A549 (cell line): ENCODE results near the gene FMNL2.

Experiments used
- CBX2 ChIP-seq: fragments of 200-600 bp; sonication (generic); IDR thresholded peaks from 2 replicates; pipeline ENCODE4 v1.6.1; 2016; ENCODE audit warnings: low read depth, mild to moderate bottlenecking, borderline replicate concordance
- EP300 ChIP-seq, 2 experiments: fragments of >200 bp; sonication (Bioruptor Twin); formaldehyde crosslinking; IDR thresholded peaks; 2 replicates in 1 of 2; 3 replicates in 1 of 2; pipeline ENCODE4 v1.6.1; 2016 to 2017
- JUN ChIP-seq, 2 experiments: fragments of >200 bp; sonication (Bioruptor Twin); formaldehyde crosslinking; IDR thresholded peaks; 2 replicates in 1 of 2; 3 replicates in 1 of 2; pipeline ENCODE4 v1.6.1; 2016 to 2017
- MAFK ChIP-seq: fragments of 450-650 bp; IDR thresholded peaks from 2 replicates; pipeline ENCODE4 v1.6.1; 2014; ENCODE audit not compliant: partially characterized antibody
- MYC ChIP-seq: IDR thresholded peaks from 2 replicates; pipeline ENCODE4 v1.6.1; 2012; ENCODE audit warnings: mild to moderate bottlenecking, inconsistent platforms, low read length, improper control_type of control experiment, borderline replicate concordance
- NR3C1 ChIP-seq: fragments of >200 bp; sonication (Bioruptor Twin); formaldehyde crosslinking; IDR thresholded peaks from 3 replicates; pipeline ENCODE4 v1.6.1; 2017
- RAD21 ChIP-seq, 2 experiments: fragments of >200 bp in 1 of 2; sonication (Bioruptor Twin) in 1 of 2; formaldehyde crosslinking in 1 of 2; IDR thresholded peaks in 1 of 2; conservative IDR thresholded peaks in 1 of 2; 2 replicates in 1 of 2; 3 replicates in 1 of 2; pipeline ENCODE4 v1.6.1; 2012 to 2018; ENCODE audit warnings: inconsistent platforms in 1 of 2
- RCOR1 ChIP-seq: fragments of 150-350 bp; IDR thresholded peaks from 2 replicates; pipeline ENCODE4 v1.6.1; 2014; ENCODE audit warnings: antibody characterized with exemption, low read length, low read depth
- RNF2 ChIP-seq: fragments of 200-600 bp; sonication (generic); IDR thresholded peaks from 2 replicates; pipeline ENCODE4 v1.6.1; 2016; ENCODE audit warnings: low read depth, mild to moderate bottlenecking, antibody characterized with exemption, moderate library complexity, borderline replicate concordance
- SMC3 ChIP-seq: fragments of >200 bp; sonication (Bioruptor Twin); formaldehyde crosslinking; IDR thresholded peaks from 3 replicates; pipeline ENCODE4 v1.6.1; 2018; ENCODE audit warnings: inconsistent platforms
- ZC3H11A ChIP-seq: fragments of 450-650 bp; IDR thresholded peaks from 2 replicates; pipeline ENCODE4 v1.6.1; 2014; ENCODE audit warnings: antibody characterized with exemption, mild to moderate bottlenecking
- TF ChIP-seq, protein P1 (sequence below): fragments of 200-600 bp; sonication (generic); IDR thresholded peaks from 2 replicates; pipeline ENCODE4 v1.6.1; 2016; ENCODE audit warnings: antibody characterized with exemption, mild to moderate bottlenecking, moderate library complexity
- TF ChIP-seq, protein P2 (sequence below): fragments of >200 bp; sonication (Bioruptor Twin); formaldehyde crosslinking; IDR thresholded peaks from 3 replicates; pipeline ENCODE4 v1.5.1; 2016

DNA sequence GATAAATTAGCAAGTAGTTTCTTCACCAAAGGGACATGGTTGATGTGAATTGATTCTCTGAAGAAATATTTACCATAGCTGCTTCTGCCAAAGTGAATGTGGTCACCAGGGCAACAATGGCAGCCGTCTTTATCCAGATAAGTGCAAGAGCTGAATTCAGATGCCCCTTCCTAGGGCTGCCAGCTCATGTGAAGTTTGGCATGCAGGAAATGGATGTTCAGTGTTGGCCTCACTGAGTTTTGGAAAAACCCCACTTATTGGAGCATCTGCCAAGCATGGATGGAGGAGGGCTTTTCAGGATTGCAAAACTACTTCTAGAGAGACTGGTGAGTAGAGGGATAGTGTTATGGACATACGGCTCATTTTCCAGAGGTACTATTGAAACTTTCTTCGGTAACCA is 80.8 kb downstream of the FMNL2 start:
- no peak for TF ChIP-seq RAD21 (conservative IDR thresholded peaks at IDR 0.05 in 1 of 2, IDR thresholded peaks at IDR 0.05 in 1 of 2)
- TF ChIP-seq, protein P1, sequence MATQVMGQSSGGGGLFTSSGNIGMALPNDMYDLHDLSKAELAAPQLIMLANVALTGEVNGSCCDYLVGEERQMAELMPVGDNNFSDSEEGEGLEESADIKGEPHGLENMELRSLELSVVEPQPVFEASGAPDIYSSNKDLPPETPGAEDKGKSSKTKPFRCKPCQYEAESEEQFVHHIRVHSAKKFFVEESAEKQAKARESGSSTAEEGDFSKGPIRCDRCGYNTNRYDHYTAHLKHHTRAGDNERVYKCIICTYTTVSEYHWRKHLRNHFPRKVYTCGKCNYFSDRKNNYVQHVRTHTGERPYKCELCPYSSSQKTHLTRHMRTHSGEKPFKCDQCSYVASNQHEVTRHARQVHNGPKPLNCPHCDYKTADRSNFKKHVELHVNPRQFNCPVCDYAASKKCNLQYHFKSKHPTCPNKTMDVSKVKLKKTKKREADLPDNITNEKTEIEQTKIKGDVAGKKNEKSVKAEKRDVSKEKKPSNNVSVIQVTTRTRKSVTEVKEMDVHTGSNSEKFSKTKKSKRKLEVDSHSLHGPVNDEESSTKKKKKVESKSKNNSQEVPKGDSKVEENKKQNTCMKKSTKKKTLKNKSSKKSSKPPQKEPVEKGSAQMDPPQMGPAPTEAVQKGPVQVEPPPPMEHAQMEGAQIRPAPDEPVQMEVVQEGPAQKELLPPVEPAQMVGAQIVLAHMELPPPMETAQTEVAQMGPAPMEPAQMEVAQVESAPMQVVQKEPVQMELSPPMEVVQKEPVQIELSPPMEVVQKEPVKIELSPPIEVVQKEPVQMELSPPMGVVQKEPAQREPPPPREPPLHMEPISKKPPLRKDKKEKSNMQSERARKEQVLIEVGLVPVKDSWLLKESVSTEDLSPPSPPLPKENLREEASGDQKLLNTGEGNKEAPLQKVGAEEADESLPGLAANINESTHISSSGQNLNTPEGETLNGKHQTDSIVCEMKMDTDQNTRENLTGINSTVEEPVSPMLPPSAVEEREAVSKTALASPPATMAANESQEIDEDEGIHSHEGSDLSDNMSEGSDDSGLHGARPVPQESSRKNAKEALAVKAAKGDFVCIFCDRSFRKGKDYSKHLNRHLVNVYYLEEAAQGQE, result no peak
- no peak for TF ChIP-seq JUN (IDR thresholded peaks at IDR 0.05)
- no peak for TF ChIP-seq CBX2
- TF ChIP-seq MYC, result no peak
- TF ChIP-seq, protein P2, sequence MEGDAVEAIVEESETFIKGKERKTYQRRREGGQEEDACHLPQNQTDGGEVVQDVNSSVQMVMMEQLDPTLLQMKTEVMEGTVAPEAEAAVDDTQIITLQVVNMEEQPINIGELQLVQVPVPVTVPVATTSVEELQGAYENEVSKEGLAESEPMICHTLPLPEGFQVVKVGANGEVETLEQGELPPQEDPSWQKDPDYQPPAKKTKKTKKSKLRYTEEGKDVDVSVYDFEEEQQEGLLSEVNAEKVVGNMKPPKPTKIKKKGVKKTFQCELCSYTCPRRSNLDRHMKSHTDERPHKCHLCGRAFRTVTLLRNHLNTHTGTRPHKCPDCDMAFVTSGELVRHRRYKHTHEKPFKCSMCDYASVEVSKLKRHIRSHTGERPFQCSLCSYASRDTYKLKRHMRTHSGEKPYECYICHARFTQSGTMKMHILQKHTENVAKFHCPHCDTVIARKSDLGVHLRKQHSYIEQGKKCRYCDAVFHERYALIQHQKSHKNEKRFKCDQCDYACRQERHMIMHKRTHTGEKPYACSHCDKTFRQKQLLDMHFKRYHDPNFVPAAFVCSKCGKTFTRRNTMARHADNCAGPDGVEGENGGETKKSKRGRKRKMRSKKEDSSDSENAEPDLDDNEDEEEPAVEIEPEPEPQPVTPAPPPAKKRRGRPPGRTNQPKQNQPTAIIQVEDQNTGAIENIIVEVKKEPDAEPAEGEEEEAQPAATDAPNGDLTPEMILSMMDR, result no peak
- TF ChIP-seq NR3C1, result no peak
- no peak for TF ChIP-seq ZC3H11A
- no peak for TF ChIP-seq RCOR1
- TF ChIP-seq SMC3, result no peak
- no peak for TF ChIP-seq MAFK
- no peak for TF ChIP-seq EP300 (IDR thresholded peaks at IDR 0.05)
- TF ChIP-seq RNF2, result no peak
